HG03135 (cell line): ENCODE measurements around the gene DCHS1.

Experiments
- ATAC-seq: cut with Tn5 transposase; IDR thresholded peaks from one replicate; pipeline ENCODE4 v1.9.1; 2021; ENCODE audit warnings: mild to moderate bottlenecking, moderate library complexity; ENCODE audit not compliant: unreplicated experiment

DCHS1 gene

DNA sequence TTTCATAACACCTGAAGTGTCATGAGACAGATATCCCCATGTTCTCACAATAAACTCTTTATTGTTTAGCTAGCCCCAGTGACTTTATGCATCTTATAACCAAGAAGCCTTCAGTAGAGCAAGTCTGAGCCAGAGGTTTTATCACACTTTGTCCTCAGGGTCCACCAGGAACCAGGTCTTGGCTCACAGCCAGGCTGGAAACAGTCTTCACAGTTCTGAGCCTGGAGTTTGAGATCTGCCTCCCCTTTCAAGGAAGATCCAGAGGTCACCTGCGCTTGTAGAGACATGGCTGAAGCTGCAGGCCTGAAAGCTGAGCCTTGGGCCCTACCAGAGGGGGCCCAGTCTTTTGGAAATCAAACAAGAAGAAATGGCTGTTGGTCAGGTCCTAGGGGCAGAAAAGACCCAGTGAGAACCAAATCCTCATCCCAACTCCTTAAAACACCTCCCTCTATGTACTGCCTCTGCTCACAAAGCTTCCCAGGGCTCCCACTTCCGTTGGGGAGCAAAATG lies 55.7 kb downstream of the DCHS1 start:
- ATAC-seq, result no peak

DNA sequence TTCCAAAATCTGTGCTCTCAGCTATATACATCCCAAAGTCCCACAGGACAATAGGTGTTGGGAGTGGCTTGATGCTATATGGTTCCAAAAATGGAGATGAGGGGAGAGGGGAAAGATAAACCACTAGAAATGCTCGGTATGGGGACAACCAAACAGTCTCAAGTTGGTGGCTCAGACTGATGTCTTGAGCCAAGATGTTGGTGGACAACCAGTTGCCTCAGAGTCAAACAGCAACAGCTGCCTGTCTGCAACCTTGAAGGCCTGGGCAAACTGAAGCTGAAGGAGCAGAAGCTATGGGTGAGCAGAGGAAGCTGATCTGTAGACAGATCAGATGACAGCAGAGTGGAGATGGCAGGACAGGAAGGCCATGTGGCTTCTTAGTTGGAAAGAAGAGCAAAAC lies 56.2 kb downstream of the DCHS1 start:
- no peak for ATAC-seq

DNA sequence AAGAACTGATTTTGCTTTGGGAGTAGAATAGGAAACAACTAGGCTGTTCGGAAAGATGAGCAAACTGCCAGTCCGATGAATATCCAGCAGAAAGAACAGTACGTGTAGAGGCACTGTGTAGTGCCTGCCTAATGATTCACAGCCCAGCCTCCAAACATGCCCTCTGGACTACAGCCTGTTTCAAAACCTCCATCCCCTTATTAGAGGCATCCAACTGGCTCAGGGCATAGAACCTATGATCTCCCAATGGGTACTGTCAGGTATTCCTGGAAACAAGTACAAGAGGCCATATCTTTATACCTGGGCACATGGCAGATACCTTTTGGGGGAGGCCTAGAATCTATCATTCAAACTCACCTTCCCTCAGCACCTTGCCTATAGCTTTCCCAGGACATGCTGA lies 57.1 kb downstream of the DCHS1 start:
- no peak for ATAC-seq

DNA sequence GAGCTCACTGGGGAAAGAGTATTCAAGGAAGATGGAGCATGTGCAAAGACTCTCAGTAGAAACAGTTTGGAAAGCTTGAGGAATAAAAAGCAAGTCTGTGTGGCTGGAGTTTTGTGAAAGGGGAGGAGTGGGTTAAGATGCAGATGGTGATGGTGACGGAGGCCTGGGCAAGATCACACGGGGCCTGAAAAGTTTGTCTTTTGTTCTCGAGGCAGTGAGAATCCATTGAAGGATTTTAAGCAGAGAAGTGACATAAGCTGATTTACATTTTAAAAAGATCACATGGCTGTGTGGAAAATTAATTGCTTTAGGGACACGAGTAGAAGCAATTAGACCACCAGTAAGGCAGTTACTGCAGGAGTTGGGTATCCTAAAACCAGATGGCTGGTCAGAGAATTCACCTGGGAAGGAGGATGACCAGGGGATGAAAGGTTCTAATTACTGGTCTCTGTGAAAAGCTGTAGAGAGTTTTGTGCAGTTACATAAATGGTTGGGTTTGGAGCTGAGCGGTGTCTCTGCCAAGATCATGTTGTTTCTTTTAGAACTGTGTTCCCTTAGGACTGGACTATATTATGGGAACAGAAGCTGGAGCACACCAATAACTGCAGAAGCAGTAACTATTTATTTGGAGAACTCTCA lies 59.3 kb downstream of the DCHS1 start:
- ATAC-seq, result no peak

DNA sequence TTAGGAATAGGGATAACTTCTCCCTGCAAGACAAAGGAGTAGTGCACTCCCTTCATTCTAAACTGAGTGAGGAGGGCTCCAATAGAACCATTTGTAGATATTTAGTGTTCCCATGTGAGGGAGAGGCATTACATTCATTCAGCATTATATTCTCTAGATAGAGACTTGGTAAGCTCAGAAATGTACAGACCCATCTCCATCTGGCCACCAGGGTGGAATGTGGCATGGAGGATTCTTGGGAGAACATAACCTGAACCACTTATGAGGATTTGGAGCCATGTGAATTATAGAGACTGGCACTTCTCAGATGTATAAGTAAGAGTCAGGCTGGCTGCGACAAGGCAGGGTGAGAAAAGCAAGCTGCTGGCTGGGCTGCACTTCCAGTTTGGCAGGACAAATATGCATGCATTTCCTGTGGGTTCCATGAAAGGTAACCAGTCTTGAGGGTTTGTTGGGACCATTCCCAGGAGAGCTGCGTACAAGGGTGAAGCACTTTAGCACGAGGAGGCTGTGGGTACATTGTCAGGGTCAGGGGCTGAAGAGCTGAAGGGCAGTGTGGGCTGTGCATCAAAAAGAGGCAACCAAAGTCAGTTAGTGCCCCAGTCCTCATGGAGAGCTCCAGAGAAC lies 61.4 kb downstream of the DCHS1 start:
- no peak for ATAC-seq

DNA sequence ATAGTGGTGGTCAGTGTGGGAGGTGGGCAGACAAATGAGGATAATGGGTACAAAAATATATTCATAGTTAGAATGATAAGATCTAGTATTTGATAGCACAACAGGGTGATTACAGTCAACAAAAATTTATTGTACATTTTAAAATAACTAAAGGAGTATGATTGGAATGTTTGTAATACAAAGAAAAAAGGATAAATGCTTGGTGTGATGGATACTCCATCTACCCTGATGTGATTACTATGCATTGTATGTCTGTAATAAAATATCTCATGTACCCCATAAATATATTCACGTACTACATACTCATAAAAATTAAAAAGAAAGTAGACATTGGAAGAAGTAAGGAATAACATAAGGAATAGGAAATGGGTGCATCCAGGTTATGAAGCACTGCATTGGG lies 67.6 kb downstream of the DCHS1 start:
- ATAC-seq, result no peak

DNA sequence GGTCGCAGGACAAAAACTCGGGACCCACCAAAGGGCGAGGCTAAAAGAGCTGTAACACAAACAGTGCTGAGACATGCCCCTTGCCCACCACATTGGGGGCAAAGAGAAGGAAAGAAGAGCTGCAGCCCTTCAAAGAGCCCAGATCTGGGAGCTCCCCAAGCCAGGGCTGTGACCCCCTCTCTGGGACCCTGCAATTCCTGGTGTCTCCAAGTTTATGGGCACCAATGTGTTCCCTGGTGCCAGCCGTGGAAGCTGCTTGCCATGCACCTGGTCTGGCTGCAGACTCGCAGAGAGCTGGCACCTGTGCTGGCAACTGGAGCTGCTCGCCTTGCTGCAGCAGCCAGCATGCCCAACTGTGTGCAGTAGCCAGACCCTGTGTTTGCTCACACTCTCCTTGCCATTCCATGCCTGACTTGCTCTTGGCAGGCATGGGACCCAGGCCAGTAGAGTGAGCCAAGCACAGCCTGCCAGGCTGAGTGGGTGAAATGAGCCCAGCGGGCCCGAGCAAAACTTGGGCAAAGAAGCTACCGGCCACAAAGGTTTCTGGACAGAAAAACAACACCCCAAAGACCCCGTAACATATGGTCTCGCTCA lies 68.2 kb downstream of the DCHS1 start:
- ATAC-seq, result no peak

DNA sequence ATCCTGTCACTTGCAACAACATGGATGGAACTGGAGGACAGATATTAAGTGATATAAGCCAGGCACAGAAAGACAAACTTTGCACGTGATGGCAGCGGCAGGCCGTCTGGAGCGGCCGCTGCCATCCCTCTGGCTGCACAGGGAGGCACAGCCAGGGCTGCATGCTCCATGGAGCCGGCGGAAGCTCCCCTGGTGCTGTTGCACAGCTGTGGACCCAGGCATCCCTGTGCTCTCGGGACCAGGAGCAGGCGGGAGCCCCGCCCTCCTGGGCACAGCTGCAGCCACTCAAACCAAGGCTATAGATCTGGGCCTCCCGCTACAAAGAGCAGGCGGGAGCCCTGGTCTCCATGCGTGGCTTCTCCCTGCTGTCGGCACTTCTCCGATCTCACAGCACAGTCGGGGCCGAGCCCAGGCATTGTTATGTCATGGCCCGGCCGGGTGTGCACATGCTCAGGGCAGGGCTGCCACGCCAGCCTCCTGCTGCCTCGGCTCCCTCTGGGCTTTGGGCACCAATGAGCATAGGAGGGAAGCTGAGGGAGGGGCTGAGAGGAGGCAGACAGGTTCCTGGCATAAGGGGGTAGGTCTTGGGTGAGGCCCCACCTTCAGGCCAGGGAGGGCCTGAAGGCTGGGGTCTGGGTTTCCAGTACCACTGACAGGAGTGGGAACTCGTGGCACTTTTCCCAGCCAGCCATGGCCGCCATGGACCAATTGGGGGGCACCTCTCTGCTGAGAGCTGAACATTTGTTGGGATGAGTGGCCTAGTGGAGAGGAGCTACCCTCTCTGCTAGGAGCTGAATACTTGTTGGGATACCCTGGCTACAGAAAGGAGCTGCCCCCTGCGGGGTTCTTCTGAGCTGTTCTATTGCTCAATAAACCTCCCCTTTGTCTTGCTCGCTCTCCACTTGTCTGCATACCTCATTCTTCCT lies 68.9 kb downstream of the DCHS1 start:
- ATAC-seq, result no peak

DNA sequence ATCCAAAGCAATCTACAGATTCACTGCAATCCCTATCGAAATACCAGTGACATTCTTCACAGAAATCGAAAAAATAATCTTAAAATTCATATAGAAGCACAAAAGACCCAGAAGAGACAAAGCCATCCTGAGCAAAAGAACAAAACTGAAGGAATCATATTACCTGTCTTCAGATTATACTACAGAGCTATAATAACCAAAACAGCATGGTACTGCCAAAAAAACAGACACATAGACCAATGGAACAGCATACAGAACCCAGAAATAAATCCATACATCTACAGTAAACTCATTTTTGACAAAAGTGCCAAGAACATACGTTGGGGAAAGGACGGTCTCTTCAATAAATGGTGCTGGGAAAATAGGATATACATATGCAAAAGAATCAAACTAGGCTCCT lies 71.1 kb downstream of the DCHS1 start:
- no peak for ATAC-seq

DNA sequence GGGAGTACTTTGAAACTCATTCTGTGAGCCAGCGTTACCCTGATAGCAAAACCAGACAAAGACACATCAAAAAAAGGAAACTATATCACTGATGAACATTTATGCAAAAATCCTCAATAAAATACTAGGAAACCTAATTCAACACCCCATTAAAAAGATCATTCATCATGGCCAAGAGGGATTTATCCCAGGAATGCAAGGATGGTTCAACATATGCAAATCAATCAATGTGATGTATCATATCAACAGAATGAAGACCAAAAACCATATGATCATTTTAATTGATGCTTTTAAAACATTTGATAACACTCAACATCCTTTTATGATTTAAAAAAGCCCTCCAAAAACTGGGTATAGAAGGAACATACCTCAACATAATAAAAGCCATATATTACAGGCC lies 72.0 kb downstream of the DCHS1 start:
- no peak for ATAC-seq

DNA sequence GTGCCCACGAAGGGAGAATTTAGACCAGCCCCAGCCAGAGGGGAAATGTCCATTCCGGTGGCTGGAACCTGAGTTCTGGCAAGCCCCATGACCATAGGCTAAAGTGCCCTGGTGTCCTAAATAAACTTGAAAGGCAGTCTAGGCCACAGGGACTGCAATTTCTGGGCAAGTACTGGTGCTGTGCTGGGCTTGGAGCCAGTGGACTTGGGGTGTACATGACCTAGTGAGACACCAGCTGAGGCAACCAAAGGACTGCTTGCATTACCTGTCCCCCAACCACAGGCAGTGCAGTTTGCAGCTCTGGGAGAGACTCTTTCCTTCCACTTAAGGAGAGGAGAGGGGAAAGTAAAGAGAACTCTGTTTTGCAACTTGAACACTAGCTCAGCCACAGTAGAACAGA lies 75.9 kb downstream of the DCHS1 start:
- ATAC-seq, result no peak

DNA sequence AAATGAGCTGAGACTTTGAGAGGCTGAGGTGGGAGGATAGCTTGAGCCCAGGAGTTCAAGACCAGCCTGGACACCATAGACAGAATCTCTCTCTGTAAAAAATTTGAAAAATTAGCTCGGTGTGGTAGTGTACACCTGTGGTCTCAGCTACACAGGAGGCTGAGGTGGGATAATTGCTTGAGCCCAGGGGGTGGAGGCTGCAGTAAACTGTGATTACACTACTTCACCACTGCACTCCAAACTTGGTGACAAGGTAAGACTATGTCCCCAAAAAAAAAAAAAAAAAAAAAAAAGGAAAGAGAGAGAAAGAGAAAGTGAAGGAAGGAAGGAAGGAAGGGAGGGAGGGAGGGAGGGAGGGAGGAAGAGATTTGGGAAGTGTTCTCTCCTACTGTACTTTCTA lies 77.5 kb downstream of the DCHS1 start:
- ATAC-seq, result no peak

DNA sequence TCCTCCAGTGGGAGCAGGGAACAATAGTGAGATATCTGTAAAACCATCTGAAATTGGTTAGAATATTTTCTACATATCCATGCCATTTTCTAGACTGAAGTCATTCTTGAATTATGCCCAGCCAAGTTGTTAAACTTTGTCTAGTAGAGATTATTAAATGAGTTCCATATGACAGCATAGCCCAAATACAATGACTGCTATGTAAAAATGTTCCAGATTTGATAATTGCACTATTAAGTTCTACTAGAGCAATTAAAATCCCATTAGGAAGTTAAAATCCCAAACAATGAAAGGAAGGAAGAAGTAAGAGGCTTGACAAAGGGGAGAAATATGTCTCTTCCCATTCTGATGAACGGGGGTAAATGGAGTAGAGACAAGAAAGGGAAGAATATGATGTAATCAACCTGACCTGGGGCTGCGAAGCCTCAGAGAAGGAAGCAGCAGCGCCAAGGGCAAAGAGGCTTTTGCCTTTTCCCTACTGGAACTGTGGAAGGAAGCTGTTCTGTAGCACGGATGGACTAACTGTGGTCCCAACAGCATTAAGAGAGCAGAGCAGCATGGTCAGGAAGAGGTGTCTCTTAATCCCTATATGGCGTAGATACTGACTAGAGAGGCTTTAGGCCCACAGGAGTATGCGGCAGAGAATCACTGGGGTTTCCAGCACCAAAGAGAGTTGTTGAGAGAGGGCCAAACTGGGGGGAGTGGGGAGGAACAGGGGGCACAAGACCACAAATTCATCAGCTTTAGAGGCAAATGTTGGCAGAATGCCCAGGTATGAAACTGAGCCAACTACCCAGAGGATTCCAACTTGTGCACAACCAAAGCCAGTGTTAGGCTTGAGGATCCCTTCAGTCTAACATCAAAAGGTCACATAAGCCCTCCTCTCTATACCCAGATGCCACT lies 78.9 kb downstream of the DCHS1 start:
- no peak for ATAC-seq

DNA sequence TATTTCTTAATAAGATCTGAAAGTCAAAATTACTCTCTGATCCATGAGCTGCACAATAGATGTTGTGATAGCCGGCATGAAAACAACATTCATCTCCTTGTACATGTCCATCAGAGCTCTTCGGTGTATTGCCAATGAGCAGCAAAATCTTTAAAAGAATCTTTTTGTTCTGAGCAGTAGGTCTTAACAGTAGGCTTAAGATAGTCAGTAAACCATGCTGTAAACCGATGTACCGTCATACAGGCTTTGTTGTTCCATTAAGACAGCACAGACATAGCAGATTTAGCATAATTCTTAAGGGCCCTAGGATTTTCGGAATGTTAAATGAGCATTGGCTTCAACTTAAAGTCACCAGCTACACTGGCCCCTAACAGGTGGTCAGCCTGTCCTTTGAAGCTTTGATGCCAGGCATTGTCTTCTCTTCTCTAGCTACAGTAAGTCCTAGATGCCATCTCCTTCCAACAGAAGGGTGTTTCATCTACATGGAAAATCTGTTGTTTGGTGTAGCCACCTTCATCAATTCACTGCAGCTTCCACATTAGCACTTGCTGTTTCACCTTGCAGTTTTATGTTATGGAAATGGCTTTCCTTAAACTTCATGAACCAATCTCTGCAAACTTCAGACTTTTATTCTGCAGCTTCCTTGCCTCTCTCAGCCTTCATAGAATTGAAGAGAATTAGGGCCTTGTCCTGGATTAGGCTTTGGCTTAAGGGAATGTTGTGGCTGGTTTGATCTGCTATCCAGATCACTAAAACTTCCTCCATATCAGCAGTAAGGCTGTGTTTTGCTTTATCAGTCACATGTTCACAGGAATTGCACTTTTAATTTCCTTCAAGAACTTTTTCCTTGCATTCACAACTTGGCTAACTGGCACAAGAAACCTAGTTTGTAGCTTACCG lies 80.5 kb downstream of the DCHS1 start:
- no peak for ATAC-seq

DNA sequence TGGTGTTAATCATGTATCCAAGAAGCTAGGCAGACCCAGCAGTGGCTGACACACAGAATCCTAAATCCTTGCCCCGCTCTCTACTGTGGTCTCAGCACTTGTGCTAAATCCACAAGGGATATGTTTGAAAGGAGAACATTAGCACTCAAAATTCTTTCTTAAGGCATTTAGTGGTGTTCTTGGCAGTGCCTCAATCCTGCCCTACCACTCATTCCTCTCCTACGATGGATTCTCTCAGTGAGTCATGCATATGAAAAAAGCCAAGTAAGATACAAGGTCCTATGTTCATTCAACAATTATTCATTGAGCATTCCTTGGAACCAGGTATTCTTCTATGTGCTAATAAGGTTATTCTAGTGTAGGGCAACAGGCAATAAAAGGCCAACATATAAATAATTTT lies 83.4 kb downstream of the DCHS1 start:
- ATAC-seq, result no peak

DNA sequence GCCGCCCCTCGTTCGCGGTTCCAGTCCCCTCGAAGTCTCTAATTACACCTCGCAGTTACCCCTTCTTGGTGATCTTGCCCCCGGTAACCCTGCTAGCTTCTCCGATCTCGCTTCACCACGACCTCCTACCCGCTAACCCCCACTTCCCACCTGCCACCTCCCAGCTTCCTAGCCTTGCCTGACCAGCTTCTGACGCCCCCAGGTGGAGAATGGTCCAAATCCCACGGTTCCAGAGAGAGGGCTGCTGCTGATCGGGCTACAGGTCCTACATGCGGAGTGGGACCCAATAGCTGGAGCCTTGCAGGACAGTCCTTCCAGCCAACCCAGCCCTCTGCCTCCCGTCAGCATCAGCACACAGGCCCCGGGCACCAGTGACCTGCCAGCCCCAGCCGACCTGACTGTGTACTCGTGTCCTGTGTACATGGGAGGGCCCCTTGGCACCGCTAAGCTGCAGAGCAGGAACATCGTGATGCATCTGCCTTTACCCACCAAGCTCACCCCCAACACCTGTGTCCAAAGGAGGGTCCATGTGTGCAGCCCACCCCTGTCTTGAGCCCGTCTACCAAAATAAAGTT lies 84.1 kb downstream of the DCHS1 start:
- ATAC-seq, result no peak
